G401 (cell line): Measurements from ENCODE around the gene NPHS1. TPM values are rescaled to one million over a fixed set of nuclear protein-coding genes. Genes with fewer than 3 reads are reported as not detected.
A peak's percentile ranks its signal among the peaks of the same experiment; 100 is the strongest.
"Not testable (repeated sequence)": the region's sequence is repeated elsewhere in the genome, so short reads cannot be mapped to it uniquely, and the experiment has no call there.

Experiments used
- DNase-seq: peaks from one replicate; pipeline ENCODE4 v3.0.0-alpha.2; 2015; ENCODE audit warnings: low spot score
- in situ Hi-C: cut with HindIII; loops from 2 replicates; pipeline ENCODE4 v1.10.0; 2016; ENCODE audit warnings: low sequenced_read_pairs, mixed read lengths
- total RNA-seq: library from RNA; depleted of rRNA; stranded (reverse); fragments of >200 nt; shearing (Covaris generic); gene quantifications from 2 replicates; pipeline ENCODE4 v1.2.3, GENCODE V29; 2014

NPHS1 gene
- total RNA-seq, 1 experiment from 2014 or later: not detected

GRCh38 chr19:35882114-35882832 lies 30.0 kb upstream of the NPHS1 start:
- DNase-seq: peak; percentile 97
- in situ Hi-C loops: no loop called here

GRCh38 chr19:35879770-35880317 lies 27.5 kb upstream of the NPHS1 start:
- DNase-seq: peak; percentile 81

GRCh38 chr19:35879068-35879467 lies 26.8 kb upstream of the NPHS1 start:
- DNase-seq: no peak
- in situ Hi-C loops: no loop called here

More at GRCh38 chr19:35879770-35880317, 27.5 kb upstream of the NPHS1 start:
- in situ Hi-C loops: no loop called here

GRCh38 chr19:35874392-35874930 lies 22.2 kb upstream of the NPHS1 start:
- no peak for DNase-seq
- in situ Hi-C loops: no loop called here

GRCh38 chr19:35872180-35872579 lies 19.9 kb upstream of the NPHS1 start:
- in situ Hi-C loops: no loop called here
- DNase-seq: no peak

GRCh38 chr19:35871611-35872010 lies 19.3 kb upstream of the NPHS1 start:
- in situ Hi-C loops: no loop called here
- no peak for DNase-seq

GRCh38 chr19:35870798-35871197 lies 18.5 kb upstream of the NPHS1 start:
- DNase-seq: no peak
- in situ Hi-C loops: no loop called here

GRCh38 chr19:35870124-35870736 lies 17.9 kb upstream of the NPHS1 start:
- in situ Hi-C loops, DNase-seq: not testable (repeated sequence)

GRCh38 chr19:35869327-35870123 lies 17.2 kb upstream of the NPHS1 start:
- in situ Hi-C loops: no loop called here
- DNase-seq: peak; percentile 82

- in situ Hi-C loops: no loop called here
- no peak for DNase-seq
Observed at GRCh38 chr19:35868823-35869326, 16.6 kb upstream of the NPHS1 start.

GRCh38 chr19:35868172-35868822 lies 16.0 kb upstream of the NPHS1 start, which contains the start of gene APLP1:
TSS of gene APLP1 (plus strand) at chr19:35868574. CDS start at chr19:35868637, 63 bp downstream.
- peak; percentile 76 for DNase-seq
- in situ Hi-C loops: no loop called here

- DNase-seq: no peak
- in situ Hi-C loops: no loop called here
Observed at GRCh38 chr19:35863018-35863417, 10.7 kb upstream of the NPHS1 start.

- in situ Hi-C loops: no loop called here
- DNase-seq: no peak
Observed at GRCh38 chr19:35862528-35862927, 10.2 kb upstream of the NPHS1 start.

GRCh38 chr19:35861640-35862160 lies 9.4 kb upstream of the NPHS1 start:
- in situ Hi-C loops: no loop called here
- no peak for DNase-seq

GRCh38 chr19:35860818-35861639 lies 8.7 kb upstream of the NPHS1 start:
- DNase-seq: no peak
- in situ Hi-C loops: no loop called here

- DNase-seq: no peak
- in situ Hi-C loops: no loop called here
Observed at GRCh38 chr19:35860436-35860817, 8.1 kb upstream of the NPHS1 start.

GRCh38 chr19:35859414-35859813 lies 7.1 kb upstream of the NPHS1 start:
- in situ Hi-C loops: no loop called here
- DNase-seq: no peak

- no peak for DNase-seq
- in situ Hi-C loops: no loop called here
Observed at GRCh38 chr19:35858311-35858710, 6.0 kb upstream of the NPHS1 start.
